D341Med (cell line): ENCODE results near the gene PXDN.

Source experiments
- DNase-seq: peaks from one replicate; pipeline ENCODE4 v3.0.0; 2012; ENCODE audit warnings: low spot score

The PXDN gene

DNA sequence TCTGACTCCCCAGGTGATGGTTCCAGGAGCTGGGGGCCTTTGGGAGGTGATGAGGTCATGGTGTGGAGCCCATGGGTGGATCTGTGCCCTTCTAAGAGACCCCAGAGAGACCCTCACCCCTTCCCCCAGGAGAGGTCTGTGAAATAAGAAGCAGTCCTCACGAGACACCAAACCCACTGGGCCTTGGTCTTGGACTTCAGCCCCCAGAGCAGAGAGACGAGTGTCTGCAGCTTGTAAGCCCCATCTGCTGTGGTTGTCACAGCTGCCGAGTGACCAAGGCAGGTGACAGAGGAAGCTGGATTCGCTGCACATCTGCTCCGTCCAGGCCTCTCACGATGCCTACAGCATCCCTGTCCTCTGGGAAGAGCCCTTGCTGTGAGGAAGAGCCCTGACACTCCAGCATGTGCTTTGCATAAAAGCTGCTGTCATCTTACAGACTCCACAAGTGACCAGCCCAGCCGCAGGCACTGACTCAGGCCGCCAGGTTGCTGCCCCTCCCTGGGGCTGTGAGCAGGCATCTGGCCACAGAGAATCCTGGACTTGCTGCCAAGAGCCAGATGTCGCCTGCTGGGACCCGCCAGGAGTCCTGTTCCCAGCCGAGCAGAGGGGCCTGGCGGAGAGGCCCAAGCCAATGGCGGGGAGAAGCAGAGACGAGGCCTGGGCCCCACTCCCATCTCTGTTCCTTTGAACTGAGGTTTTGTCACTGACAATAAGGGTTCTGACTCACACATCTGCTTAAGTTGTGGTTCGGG is 150.8 kb downstream of the PXDN start:
- DNase-seq, result no peak

DNA sequence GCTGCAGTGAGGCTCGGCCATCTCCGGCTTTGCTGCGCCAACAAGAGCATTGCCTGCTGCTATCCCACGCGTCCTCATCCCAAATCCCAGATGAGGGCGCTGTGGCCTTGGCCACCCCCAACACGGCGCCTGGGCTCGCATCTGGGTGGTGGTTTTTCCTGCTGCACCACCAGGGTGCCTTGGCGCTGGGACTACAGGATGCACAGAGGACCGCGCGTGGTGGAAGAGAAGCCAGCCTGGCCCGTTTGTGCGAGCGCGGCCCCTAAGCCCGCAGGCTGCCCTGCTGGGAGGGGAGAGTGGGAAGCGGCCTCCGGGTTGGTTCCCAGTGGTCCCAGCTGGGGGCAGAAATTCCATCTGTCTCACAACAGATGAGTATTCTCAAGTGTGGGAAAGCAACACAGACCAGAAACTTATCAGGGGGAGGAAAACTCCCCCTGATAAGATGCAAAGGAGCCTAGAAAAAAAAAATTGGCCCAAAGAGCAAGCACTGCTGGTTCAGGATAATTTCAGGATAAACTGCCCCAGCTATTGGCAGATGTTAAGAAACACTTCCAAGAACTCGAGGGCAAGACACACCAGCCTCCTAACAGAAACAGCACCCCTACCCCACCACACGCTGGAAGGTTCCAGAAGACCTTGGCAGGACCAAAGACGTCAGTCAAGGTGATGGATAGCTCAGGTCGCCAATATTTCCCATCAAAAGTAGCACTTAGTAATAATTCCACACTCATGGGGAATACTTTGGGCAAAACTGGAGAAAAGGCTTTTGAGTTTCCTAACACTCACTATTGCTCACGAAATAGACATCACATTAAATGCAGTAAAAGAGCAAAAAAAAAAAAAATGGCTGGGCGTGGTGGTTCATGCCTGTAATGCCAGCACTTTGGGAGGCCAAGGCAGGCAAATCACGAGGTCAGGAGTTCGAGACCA is 152.1 kb downstream of the PXDN start:
- no peak for DNase-seq

DNA sequence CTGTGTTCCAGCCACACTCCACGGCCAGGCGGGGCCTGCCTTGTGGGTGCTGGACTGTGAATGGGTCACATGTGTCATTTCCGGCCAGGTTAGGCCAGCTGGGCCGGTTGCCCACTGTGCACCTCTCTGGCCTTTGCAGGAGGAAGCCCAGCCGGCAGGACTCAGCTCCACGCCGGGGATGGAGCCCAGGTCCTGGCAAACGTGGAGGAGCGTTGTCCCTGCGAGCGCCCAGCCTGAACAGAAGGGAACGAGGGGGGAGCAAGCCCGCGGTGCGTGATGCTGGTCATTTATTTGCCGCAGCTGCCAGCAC is 152.9 kb downstream of the PXDN start:
- DNase-seq, result no peak

DNA sequence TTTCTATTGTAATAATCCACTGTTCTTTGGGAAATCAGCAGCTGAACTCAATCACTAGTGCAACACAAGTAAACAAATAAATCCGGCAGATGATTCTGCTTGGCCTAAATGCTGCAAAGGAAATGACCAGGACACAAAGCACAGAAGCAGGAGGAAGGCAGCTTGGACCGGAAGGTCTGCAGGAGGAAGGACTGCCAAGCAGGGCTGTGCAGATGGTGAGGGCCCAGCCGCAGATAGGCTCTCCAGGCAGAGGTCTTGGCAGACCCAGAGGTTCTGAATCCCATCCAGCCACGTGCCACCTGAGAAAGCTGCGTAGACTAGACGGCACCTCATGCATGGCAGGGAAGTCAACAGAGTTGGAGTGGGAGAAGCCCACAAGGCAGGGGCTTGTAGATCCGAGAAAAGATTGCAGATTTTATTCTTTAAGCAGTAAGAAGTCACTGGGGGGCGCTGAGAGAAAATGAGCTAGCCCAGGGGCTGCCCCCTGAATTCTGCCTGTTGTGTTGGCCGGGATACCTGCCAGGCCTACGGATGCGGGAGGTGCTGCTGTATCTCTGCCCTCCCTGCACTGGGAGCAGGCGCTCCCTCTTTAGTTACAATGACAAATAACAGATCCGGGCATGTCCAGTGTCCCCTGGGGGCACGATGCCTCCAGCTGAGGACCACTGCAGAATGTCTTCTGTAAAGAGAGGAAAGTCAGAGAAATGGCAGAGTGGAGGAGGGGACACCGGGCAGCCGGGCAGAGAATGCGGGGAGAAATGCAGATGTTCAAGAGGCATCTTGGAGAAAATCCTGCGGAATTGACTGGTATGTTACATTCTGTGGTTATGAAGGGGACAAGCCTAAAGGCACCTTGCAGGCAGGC is 153.5 kb downstream of the PXDN start:
- no peak for DNase-seq

DNA sequence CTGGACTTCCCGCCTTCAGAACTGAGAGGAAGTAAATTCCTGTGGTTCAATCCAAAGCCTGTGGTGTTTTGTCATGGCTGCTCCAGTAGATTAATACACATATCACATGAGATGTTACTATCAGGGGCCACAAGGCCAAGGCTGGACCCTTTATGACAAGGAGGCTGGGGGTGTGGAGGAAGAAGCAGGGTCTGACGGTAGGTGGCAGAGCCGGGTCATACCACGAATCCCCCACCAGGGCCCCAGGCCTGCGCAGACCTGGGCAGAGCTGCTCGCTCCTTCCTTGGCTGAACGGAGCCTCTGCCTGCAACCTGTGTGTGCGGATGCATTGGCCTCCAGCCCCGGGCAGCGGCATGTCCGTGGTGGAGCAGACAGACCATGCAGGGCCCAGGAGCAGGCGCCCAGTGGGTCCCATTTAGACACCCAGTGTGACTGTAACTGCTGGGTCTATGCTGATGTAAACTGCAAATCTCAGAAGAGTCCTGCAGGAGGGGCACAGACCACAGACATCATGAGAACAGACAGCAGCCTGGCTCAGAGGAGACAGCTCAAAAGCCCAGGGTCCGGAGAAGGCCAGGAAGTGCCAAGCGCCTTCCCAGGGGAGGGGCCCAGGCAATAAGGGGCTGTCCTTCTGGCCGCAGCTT is 155.2 kb downstream of the PXDN start:
- DNase-seq, result no peak

DNA sequence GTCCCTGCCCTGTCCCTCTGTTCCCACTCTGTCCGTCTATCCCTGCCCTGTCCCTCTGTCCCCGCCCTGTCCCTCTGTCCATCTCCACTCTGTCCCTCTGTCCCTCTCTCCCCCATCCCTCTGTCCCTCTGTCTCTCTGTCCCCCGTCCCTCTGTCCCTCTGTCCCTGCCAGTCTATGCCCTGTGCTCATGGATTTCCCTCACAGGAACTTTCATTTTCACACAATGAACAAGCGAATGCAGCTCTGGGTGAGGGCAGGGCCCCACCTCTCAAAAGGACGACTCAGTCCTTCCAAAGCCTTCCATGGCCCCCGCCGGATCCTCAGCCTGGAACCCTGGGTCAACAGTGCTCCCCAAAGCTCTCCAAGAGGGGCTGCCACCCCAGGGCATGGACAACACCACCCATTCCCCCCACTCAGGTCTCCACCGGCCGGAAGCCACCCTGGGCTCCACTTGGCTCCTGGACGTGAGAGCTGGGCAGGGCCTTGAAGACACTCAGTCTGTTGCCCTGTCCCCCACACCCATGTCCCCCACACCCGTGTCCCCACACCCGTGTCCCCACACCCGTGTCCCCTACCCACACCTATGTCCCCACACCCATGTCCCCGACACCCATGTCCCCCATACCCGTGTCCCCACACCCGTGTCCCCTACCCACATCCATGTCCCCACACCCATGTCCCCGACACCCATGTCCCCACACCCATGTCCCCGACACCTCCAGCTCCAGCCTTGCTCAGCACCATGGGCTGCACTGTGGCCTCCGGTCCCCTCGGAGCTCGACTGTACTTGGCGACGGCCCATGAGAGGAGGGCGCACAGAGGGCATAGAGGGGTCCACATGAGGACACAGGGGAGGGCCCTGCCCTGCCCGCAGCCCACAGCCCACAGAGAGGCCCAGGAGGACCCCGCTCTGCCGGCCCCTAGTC is 156.0 kb downstream of the PXDN start:
- DNase-seq, result no peak

DNA sequence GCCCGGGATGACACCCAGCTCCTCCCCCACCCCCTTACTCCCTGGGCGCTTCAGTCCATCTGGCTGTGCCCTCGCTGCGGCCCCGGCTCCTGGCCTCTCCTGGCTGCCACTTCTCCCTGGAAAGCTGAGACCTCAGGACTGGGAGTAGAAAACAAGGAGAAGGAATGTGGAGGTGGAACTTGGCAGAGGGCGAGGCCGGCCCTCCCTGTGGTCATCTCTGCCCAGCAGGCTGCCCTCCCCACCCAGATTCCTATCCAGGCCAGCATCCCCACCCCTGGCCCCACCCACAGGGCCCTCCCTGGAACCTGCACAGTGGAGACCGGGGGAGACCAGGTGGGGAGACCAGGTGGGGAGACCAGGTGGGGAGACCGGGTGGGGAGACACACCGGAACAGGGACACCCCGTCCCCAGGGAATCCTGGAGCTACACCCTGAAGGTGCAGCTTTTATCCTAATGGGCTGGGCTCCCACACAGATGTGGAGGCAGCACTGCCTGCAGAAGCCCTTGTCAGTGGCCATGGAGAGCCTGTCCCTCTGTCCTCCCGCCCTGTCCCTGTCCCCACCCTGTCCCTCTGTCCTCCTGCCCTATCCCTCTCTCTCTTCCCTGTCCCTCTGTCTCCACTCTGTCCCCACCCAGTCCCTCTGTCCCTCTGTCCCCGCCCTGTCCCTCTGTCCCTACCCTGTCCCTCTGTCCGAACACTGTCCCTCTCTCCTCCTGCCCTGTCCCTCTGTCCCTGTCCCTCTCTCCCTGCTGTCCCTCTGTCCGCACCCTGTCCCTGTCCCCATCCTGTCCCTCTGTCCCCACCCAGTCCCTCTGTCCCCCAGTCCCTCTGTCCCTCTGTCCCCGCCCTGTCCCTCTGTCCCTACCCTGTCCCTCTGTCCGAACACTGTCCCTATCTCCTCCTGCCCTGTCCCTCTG is 157.1 kb downstream of the PXDN start:
- no peak for DNase-seq

DNA sequence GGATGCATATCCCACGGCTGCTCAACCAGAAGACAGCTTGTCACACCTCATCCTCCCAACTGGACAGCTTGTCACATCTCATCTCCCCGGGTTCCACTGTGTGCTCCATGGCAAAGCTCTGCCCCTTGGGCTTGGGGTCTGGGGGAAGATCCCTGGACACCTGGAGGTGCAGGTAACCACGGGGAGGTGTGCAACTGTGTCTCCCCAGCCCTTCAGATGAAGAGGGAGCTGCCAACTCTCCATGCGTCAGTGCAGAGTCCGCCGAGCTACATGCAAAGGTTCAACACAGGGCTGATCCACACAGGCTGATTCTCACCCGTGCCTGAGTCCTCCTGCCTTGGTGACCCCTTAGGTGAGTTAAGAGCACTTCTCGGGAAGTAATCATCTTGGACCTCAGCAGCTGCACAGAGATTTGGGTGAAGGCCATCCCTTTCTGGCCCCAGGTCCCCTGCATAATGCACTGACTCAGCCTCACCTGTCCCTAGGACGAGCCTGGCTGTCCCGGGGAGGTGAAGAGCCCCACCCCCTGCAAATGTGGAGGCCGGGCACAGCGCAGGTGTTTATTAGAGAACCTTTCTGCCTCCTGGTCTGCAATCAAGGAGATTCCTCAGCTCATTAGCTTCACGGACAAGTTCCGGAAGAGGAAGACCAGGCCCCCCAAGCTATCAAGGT is 157.9 kb downstream of the PXDN start:
- no peak for DNase-seq

DNA sequence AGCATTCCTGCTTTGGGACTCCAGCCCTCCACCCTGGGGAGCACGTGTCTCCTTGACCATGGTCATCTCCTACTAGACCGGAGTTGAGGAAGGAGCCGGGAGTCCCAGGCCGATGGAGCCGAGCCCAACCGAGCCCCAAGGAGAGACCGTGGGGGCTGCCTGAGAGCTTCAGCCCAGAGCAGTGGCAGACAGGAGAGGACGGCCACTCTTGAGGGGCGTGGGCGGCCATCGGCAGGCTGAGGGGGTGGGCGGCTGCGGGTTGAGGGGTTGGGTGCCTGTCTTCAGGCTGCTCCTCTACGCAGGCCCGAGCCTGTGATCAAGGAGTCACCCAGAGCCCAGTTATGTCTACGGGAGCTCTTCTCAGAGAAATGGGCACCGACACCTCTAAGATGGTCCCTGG is 158.7 kb downstream of the PXDN start:
- DNase-seq, result no peak

DNA sequence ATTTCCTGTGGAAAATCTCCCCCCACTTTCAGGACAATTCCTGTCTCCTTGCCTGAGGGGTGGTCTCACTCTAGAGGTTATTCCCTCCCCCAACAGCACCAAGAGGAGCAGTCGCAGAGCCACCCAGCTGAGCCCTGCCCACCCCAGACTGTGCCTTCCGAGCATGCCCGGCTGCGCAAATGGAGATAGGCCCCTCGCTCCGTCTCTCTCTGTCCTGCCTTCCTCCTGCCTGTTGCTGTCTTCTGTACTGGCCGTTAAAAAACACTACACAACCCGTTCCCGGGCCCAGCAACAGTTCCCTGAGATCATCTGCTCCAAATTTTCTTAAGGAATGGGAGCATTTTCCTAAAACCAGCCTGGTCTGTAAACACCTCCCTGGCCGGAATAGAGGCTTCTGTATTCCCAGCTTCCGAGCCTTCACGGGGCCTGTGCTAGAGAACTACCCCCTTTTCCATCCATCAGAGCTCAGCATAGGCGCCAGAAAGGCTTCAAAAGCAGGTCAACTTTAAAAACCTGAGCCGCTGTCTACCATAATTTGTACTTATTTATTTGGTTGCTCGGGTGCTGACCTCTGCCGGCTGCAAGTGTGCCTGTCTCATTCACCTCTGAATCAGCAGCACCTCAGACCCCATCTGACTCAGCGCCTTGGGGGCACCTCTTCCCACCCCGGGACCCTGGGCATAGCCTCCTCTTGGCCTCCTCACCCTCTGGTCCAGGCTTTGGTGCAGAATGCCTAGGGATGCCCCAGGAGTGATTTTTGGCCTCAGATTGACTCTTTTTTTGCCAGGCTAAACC is 159.4 kb downstream of the PXDN start:
- no peak for DNase-seq

DNA sequence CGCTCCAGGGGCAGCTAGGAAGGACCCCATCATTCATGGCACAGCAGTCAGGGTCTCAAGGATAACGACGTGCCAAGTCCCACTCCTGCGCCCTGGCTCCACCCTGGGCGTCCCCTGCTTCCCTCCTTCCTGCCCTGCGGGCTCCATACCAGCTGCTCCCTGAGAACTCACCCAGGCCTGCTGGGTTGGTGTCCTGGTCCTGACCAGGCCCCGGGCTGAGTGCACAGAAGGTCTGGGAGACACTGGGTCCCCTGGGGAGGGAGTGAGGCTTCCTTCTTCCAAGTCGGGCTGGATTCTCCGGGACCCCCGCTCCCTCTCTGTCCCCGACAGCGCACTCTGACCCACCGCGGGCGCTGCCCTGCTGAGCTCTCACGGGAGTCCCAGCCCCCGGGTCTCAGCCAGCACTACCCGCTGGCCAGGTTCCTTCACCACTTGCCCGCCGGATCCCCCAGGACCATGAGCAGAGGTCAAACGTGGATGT is 160.2 kb downstream of the PXDN start:
- no peak for DNase-seq

DNA sequence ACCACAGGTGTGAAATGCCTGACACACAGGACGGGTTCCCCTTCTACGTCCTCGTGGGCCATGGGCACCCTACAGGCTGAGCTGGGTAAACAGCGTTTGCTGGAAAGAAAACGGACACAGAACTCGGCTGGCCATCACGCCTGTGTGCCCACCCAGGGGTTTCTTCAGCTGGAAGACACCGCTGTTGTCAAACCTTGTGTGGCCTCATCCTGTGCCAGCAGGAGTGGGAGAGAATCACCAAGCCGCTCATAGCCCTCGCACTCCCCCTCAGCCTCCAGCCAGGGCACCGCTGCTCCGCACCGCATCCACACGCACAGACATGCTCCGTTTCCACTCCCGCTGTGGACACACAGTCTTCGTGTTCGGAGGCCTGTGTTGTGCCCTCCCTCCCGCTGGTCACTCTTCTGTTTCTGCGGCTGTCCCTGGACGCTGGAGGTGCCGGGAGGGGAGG is 161.4 kb downstream of the PXDN start:
- no peak for DNase-seq

DNA sequence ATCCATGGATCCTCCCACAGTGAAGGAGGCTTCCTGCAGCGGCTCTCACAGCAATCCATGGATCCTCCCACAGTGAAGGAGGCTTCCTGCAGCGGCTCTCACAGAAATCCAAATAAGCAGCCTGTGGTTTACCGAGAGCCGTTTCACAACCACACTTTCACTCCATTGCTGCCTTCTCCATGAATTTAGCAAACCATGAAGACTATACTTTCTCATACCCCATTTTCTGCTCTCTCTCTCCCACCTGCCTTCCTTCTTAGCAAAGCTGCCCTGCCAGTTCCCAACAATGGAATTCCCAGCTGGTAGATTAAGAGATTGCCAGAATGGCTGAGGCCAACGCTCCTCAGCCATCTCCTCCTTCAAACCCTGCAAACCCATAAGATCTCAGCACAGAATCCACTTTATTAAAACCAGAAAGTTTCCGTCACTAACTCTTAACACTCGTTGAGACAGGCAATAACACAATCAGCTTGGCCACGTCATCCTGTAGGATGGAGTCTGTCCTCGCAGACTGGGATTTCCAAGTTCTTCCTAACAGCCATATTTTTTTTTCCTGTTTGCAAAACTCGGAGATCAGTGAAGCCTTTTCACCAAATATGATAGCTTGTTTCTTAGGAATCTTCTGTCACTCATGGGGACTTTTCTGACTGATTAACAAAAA is 162.2 kb downstream of the PXDN start:
- no peak for DNase-seq
